NCI-H524 treated with DMSO at 0.1 percent for 48 hours (cell line): ENCODE data around the gene CCDC71L.

Experiments used
- DNase-seq: peaks from one replicate; lab custom pipeline; 2025; lab: John Stamatoyannopoulos, UW

CCDC71L gene

DNA sequence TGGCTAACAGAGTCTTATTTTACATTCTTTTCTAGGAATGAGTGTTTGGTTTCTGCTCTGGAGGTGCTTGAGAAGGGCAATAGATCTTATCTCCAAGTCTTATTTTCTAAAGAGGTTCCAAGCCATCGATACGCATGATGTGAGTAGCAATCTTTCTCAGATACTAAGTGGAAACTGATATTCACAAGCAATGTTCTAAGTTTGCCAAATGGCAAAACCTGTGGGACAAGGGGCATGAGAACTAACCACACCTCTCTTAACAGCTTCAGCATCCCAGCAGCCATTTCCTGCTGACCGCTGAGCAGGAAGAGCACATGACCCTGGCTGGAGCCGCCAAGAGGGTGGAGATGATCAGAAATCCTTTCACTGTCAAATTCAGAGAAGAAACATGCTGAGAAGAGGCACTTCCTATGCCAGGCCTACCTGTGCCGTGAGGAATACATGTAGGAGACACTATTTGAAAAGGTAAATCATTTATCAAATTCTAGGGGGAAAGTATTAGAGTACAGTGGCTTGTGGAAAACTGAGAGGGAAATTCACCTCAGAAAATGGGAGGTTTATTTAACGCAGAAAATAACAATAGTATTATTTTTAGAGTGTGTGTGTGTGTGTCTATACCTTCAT is 35.2 kb downstream of the CCDC71L start:
- DNase-seq: no peak

DNA sequence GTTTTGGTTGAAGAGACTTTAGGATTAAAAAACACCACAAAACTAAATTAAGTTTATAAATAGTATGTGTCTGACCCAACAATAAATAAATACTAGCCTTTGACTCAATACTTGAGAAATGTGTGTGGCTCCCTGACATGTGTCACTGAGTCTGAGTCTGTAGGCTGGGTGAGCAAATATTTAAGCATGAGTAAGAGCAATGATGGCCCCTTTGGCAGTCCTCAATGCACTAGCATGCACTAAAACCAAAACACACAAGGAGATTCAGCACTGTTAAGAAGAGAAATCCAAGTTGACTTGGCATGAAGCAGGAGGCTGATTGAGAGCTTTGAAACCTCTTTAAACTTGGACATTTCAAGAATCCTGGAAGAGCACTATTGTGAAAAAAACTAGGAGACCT is 37.1 kb downstream of the CCDC71L start:
- no peak for DNase-seq

DNA sequence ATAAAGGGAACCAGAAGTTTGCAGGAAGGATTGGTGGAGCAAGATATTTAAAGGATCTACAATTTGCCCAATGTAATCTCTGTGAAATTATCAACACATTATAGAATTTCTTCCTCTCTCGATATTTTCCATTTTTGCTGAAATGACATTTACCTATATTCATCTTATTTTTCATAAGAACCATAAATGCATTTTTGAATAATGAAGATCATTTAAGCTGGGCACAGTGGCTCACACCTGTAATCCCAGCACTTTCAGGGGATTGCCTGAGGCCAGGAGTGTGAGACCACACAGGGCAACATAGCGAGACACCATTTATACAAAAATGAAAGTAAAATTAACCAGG is 37.7 kb downstream of the CCDC71L start:
- DNase-seq: no peak

DNA sequence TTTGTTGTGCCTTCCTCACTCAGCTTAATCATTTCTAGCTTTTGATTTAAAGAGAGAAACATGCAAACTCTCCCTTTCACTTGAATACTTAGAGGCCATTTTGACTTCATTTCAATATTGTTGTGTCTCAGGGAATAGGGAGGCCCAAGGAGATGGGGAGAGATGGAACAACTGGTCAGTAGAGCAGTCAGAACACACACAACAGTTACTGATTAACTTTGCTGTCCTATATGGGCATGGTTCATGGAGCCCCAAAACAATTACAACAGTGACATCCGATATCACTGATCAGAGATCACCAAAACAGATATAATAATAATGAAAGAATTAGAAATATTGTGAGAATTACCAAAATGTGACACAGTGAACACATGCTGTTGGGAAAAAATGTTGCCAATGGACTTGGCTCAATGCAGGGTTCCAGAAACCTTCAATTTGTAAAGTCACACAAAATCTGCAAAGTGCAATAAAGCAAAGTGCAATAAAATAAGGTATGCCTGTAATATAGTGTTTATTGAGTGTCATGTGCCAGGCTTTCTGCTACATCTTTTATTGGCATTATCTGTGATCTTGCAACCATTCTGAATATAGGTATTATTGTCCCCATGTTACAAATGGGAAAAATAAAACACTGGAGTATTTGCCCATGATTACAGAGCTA is 38.2 kb downstream of the CCDC71L start:
- no peak for DNase-seq

DNA sequence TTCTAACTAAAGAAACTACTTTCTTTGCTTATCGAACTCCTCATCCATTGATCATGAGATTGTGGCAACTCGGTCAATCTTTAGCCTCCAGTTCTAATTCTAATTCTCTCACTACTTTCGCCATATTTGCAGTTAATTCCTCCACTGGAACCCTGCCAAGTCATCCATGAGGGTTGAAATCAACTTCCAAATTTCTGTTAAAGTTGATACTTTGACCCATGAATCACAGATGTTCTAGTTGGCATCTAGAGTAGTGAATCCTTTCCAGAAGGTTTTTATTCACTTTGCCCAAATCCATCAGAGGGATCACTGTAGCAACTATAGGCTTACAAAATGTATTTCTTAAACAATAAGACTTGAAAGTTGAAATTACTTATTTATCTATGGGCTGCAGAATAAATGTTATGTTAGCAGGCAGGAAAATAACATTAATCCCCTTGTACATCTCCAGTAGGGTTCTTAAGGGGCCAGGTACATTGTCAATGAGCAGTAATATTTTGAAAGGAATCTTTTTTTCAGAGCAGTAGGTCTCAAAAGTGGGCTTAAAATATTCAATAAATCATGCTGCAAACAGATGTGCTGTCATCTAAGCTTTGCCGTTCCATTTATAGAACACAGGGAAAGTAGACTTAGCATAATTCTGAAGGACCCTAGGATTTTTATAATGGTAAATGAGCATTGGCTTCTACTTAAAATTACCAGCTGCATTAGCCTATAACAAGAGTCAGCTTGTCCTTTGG is 39.4 kb downstream of the CCDC71L start:
- no peak for DNase-seq

DNA sequence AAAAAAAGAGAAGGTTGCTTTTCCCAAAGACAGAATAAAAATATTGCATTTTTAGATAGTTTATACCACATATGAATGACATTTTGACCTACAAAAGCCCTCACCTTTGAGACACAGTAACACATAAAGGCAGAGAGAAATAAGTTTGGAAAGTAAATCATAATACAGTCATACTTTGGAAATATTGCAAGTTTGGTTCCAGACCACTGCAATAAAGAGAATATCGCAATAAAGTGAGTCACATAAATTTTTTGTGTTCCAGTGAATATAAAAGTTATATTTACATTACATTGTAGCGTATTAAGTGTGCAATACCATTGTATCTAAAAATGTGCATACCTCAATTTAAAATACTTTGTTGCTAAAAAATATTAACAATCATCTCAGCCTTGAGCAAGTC is 40.3 kb downstream of the CCDC71L start:
- no peak for DNase-seq

DNA sequence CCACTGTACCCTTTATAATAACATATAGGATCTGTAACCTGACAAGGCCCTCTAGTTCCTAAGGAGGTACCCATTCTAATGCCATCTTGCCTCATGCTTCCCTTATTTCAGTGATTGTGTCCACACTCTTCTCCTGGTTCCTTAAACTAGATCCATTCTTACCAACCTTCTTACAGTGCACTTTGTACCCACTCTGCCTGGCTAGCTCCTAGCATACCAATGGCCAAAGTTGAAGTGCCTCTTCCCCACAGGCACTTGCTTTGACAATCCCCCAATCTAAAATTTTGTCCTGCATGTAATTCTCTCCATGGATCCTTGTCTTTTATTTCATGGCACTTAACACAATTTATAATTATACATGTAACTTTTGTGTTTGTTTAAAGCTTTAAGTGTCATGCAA is 40.9 kb downstream of the CCDC71L start:
- DNase-seq: no peak

DNA sequence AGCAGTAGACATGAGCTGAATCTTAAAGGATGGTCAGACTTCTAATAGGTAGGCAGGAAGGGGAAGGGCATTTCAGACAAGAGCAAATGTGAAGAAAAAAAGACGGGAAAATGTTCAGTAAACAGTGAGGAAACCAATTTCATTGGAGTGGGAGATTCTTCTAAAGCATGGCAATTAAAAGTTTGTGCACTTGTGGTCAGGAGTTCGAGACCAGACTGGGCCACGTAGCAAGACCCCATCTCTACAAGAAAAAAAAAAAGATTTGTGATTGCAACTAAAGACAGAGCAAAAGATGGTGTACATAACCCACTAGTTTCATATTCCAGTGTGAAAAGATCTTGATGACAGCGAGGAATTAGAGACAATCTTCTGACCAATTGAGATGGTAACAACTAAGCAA is 41.7 kb downstream of the CCDC71L start:
- no peak for DNase-seq

DNA sequence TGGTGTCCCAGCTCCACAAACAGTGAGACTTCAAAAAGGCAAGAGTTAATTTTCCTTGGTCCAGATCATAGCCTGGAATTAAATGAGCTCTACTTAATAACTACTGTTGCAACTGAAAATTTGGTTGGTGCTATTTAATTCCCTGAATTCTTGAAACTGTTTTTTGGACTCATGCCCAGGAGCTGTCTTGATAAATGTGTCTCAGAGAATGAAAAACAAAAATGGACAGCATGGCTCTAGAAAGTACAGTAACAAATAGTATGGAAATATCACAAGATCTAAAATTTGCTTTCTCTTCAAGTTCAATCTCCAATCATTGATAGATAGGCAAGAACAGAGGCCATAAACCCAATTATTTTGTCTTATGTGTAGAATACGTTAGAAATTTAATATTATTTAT is 42.5 kb downstream of the CCDC71L start:
- no peak for DNase-seq

DNA sequence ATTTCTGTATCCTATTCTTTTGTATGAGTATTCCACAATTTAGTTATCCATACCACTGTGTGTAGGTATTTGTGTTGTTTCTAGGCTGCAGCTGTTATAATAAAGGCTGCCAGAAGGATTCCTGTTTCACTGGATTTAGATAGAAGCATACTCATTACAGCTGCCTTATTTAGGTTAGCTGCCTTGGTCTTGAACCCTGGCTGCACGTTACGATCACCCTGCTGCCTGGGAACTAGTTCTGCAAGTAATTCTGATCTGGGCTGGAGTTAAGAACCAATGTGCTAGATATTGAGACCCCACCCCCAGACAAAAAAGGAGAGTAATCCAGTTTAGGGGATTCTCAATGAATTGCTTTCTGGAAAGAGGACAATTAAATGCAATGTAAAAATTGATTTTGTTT is 43.1 kb downstream of the CCDC71L start:
- DNase-seq: no peak

DNA sequence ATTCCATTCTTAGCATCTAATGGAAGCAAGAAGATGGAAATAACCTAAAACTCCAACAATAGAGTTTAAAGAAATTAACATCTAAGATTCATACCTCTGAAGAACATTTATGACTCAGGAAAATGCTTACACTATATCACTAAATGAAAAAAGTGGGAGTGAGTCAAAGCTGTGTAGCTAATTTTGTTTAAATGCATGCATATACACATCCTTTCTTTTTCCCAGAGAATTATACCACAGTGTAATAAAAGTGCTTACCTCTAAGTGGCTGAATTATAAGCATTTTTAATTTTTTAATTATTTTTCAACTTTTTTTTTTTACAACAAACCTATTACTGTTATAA is 44.3 kb downstream of the CCDC71L start:
- DNase-seq: no peak

DNA sequence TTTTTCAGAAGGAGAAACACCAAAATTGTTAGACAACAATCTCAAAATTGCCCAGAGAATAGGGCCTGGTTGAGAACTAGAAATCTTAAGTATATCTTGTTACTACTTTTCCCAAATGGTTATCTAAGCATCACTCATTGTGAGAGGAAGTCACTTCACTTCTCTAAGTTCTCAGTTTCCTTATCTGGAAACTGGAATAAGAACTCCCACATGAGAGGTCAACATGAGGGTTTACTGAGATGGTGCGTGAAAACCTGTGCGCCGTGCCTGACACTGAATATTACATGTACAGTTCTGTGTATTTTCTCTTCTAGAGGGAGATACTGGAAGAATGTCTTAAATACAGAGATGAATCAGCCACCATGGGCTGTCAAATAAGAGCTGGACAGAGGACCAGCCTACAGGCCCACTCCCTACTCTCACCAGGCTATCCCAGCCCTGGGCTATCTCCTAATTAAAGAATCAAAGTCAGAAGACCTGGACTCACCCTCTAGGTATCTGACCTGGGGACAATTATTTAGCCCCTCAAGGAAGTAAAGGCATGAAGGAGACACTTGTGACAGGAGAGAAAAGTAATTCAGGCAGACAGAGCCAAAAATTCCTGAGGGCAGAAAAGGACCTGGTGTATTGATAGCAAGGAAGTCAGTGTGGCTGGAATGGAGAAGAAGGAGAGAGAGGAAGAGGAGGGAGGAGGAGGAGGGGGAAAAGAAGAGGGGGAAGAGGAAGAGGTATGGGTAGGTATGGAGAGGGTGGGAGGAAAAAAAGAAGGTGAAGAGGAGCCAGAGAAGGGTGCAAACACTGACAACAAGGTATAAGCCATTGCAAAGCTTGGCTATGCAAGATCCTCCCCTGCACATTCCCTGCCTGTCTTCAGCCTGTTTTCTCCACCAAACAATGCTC is 44.9 kb downstream of the CCDC71L start:
- DNase-seq: no peak

DNA sequence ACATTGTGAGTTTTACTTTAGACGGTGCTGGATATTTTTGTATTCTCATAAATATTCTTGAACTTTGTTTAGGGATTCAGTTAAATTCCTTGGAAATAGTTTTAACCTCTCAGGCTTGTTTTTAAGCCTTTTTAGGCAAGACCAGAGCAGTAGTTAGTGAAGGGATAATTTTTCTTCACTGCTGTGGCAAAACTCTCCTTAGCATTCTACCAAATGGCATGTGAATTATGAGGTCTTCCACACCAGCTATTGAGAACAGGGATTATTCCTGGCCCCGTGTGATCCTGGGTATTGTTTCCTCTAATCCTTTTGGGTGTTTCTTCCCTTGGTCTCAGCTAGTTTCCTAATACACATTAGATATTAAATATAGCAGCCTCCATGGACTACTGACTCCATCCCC is 46.2 kb downstream of the CCDC71L start:
- no peak for DNase-seq

DNA sequence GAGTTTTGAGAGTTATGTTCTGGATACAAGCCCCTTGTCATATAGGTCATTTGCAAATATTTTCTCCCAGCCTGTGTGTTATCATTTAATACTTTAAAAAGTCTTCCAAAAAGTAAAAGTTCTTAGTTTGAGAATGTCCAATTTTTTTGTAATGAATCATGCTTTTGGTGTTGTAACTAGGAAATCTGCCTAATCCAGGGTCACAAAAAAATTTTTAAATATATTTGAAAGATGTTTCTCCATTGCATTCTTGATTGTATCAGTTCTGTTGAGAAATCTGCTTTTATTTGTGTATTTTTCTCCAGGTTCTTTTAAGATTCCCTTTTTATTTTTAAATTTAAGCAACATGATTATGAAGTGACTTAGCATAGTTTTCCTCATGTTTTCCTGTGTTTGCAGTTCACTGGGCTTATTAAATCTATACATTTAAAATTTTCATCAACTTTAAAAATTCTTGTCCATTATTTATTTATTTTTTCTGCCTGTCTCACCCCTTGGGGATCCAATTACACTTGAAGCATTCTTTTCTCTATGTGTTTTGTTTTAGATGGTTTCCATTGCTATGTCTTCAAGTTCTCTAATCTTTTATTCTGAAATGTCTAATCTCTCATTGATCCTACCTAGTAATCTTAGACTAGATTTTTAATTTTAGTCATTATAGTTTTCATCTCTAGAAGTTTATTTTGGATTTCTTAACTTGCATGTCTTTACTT is 47.0 kb downstream of the CCDC71L start:
- no peak for DNase-seq

DNA sequence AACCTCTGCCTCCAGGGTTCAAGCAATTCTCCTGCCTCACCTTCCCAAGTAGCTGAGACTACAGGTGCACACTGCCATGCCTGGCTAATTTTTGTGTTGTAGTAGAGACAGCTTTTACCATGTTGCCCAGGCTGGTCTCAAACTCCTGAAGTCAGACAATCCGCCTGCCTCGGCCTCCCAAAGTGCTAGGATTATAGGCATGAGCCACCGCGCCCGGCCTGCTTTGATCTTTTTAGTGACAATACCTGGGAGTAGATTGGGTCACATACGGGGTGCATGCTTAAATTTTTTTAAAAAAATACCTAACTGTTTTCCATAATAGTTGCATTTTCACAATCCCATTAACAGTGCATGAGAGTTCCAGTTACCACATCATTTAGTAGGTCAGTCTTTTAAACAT is 47.7 kb downstream of the CCDC71L start:
- DNase-seq: no peak

DNA sequence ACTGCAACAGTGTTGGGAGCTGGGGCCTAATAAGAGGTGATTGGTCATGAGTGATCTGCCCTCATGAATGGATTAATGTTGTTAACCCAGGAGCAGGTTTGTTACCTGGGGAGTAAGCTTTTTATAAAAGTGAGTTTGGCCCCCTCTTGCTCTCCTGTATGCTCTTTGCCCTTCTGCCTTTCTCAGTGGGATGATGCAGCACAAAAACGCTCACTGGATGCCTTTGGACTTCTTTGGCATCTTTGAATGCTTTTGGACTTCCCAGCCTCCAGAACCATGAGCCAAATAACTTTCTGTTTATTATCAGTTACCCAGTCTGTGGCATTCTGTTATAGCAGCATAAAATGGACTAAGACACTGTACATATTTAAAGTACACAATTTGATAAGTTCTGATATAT is 48.5 kb downstream of the CCDC71L start:
- DNase-seq: no peak

DNA sequence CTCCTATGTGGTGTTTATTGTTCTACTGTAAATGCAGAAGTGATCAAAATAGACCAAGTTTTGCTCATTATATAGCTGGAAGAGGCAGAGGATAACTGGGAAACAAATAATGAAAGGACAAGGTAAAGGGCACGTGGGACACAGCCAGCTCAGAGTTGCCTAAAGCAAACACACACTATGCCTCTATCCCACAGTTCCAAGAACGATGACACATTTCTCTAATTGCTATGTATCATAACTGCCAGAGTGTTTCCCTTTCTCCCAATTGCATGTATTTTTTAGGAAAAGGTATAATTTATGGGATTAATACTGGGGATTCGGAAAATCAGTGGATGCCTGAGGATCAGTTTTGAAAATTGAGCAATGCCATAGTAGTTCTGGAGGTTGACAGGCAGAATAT is 49.0 kb downstream of the CCDC71L start:
- DNase-seq: no peak

DNA sequence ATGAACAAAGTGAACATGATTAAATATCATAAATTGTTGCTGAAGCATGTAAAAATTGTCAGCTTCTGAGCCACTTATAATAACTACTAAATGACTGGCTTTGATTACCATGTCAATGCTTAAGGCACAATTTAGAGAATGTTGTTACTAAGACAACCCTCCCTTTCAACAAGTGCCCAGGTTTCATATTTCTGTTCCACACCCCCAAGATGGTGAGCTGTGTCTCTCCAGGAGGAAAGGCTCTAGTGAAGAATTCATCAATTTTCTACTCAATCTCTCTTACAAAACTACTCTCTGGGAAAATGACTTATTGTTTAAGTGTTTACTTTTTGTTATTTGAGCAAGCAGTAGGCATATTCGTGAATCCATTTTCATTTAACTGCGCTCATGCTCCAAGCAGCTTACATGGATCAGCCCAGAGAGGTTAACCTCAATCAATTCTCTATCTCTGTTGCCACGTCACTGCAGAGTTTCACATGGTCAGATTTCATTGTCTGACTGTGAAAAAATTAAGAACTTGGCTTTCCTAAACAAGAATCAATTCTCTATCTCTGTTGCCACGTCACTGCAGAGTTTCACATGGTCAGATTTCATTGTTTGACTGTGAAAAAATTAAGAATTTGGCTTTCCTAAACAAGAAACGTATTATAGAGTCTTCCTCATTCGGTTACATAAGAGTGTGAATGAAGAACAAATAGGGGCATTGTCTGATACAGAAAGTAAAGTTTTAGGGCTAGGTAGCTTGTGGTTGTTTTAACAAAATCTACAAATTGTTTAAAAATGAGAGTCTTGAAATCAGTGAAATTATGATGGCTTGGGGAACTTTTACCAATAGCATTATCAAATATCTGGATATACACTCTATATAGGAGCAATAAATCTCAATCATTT is 49.7 kb downstream of the CCDC71L start:
- no peak for DNase-seq

DNA sequence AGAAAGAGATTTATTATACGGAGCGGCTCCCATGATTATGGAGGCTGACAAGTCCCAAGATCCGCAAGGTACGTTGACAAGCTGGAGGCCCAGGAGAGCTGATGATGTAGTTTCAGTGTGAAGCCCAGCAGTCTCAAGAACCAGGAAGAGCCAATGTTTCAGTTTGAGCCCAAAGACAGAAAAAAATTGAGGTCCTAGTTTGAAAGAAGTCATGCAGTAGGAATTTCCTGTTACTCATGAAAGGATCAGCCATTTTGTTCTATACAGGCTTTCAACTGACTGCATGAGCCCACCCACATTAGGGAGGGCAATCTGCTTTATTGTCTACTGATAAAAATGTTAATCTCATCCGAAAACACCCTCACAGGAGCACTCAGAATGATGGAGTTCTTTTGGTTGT is 51.5 kb downstream of the CCDC71L start:
- no peak for DNase-seq

DNA sequence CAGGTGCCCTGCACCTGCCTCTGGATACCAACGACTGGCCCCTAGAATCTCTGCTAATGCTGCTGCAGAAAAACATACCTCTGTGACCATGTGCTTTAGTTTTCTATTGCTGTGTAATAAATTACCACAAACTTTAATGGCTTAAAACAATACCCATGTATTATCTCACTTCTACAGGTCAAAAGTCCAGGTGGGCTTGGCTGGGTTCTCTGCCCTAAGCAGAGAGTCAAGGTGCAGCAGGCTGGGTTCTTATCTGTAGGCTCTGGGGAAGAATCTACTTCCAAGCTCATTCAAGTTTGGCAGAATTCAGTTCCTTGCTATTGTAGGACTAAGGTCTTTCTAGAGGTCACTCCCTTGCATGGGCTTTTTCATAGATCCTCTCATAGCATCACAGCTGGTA is 52.3 kb downstream of the CCDC71L start:
- no peak for DNase-seq
